Measurements from ENCODE around the gene PSMB11. TPM values are rescaled to one million over a fixed set of nuclear protein-coding genes. Genes with fewer than 3 reads are reported as not detected.

PSMB11 gene
- total and polyA plus RNA-seq, 2 donors (not counting 1 experiment from before 2014, with no cell fraction given): not detected

- POLR2A ChIA-PET: no interaction called here
- DNase-seq: no peak
- Histone ChIP-seq H3K4me1 (ENCODE audit: control insufficient read depth in 2 of 2, insufficient read depth in 2 of 2, low read length in 2 of 2) (no peaks in the 10 kb centered on the region), H3K27ac (ENCODE audit: low read length in 2 of 2) (no peak overlapping the region), H3K9ac (ENCODE audit: low read length) (no peak overlapping the region), H3K27me3 (replicated peaks in 1 of 4; ENCODE audit: control extremely low read depth in 1 of 4, control insufficient read depth in 3 of 4, insufficient read depth in 4 of 4, low read length in 3 of 4) (no peaks in the 10 kb centered on the region), H2AFZ (ENCODE audit: insufficient read depth, low read depth, low read length, poor library complexity, severe bottlenecking) (peak overlapping the region; percentile 54), H4K20me1 (ENCODE audit: control insufficient read depth, insufficient read depth, low read length, poor library complexity, severe bottlenecking) (no peaks in the 10 kb centered on the region), H3K9me3 (ENCODE audit: control extremely low read depth in 1 of 3, control insufficient read depth in 2 of 3, insufficient read depth in 1 of 3, low read length in 2 of 3) (no peaks in the 10 kb centered on the region), H3K4me3 (ENCODE audit: control extremely low read depth in 1 of 5, extremely low read depth in 1 of 5, insufficient read depth in 1 of 5, low read depth in 2 of 5, low read length in 4 of 5) (no peak overlapping the region), H3K79me2 (ENCODE audit: control insufficient read depth, insufficient read depth, low read length) (no peaks in the 10 kb centered on the region), H3K36me3 (replicated peaks in 1 of 2; ENCODE audit: control extremely low read depth in 1 of 2, control insufficient read depth in 1 of 2, extremely low read depth in 1 of 2, insufficient read depth in 2 of 2, low read length in 1 of 2) (no peaks in the 10 kb centered on the region), H3K4me2 (replicated peaks; ENCODE audit: low read depth, low read length, poor library complexity, severe bottlenecking) (no peak overlapping the region)
- CTCF ChIA-PET: interaction anchor here (1.5 to 2.0 kb wide), 2 partner anchors 15 to 29 kb away, joined by 4 to 7 read pairs; no protein-coding TSS in a partner anchor
- TF ChIP-seq EZH2 (IDR thresholded peaks at IDR 0.05; ENCODE audit: borderline replicate concordance, insufficient read depth, low read depth, low read length, poor library complexity, severe bottlenecking) (no peak), CTCF (IDR thresholded peaks at IDR 0.05) (no peak)
- Mint-ChIP-seq H3K4me1 (peaks cover 3% of the 10 kb centered on the region), H3K4me3 (no peak overlapping the region), H3K9me3 (ENCODE audit: insufficient read depth) (no peaks in the 10 kb centered on the region), H3K27me3 (no peaks in the 10 kb centered on the region), H3K27ac (no peak overlapping the region)
- 86% methylated on average over 2 of the region's 4 CpGs for WGBS (ENCODE audit: insufficient coverage)
- intact Hi-C loops (cut with micrococcal nuclease): no loop called here
- ATAC-seq (ENCODE audit: low read depth): no peak
Observed at GRCh38 chr14:23015618-23016017, 26.4 kb upstream of the PSMB11 start.

GRCh38 chr14:23017091-23017490 lies 24.9 kb upstream of the PSMB11 start:
- Histone ChIP-seq H3K4me1 (ENCODE audit: control insufficient read depth in 2 of 2, insufficient read depth in 2 of 2, low read length in 2 of 2) (no peaks in the 10 kb centered on the region), H3K9ac (ENCODE audit: low read length) (no peak overlapping the region), H3K36me3 (replicated peaks in 1 of 2; ENCODE audit: control extremely low read depth in 1 of 2, control insufficient read depth in 1 of 2, extremely low read depth in 1 of 2, insufficient read depth in 2 of 2, low read length in 1 of 2) (no peaks in the 10 kb centered on the region), H3K27ac (ENCODE audit: low read length in 2 of 2) (no peak overlapping the region), H2AFZ (ENCODE audit: insufficient read depth, low read depth, low read length, poor library complexity, severe bottlenecking) (no peak overlapping the region), H3K4me2 (replicated peaks; ENCODE audit: low read depth, low read length, poor library complexity, severe bottlenecking) (no peak overlapping the region), H3K27me3 (replicated peaks in 1 of 4; ENCODE audit: control extremely low read depth in 1 of 4, control insufficient read depth in 3 of 4, insufficient read depth in 4 of 4, low read length in 3 of 4) (no peaks in the 10 kb centered on the region), H3K79me2 (ENCODE audit: control insufficient read depth, insufficient read depth, low read length) (no peaks in the 10 kb centered on the region), H4K20me1 (ENCODE audit: control insufficient read depth, insufficient read depth, low read length, poor library complexity, severe bottlenecking) (no peaks in the 10 kb centered on the region), H3K9me3 (ENCODE audit: control extremely low read depth in 1 of 3, control insufficient read depth in 2 of 3, insufficient read depth in 1 of 3, low read length in 2 of 3) (no peaks in the 10 kb centered on the region), H3K4me3 (ENCODE audit: control extremely low read depth in 1 of 5, extremely low read depth in 1 of 5, insufficient read depth in 1 of 5, low read depth in 2 of 5, low read length in 4 of 5) (no peak overlapping the region)
- no peaks in the 10 kb centered on the region for H3K4me1 Mint-ChIP-seq
- 89% methylated on average over 5 of the region's 5 CpGs for WGBS (ENCODE audit: insufficient coverage)
- no peak for TF ChIP-seq EZH2 (IDR thresholded peaks at IDR 0.05; ENCODE audit: borderline replicate concordance, insufficient read depth, low read depth, low read length, poor library complexity, severe bottlenecking)
- TF ChIP-seq CTCF (IDR thresholded peaks at IDR 0.05): no peak
- H3K4me3 Mint-ChIP-seq: no peak overlapping the region
- H3K9me3 Mint-ChIP-seq (ENCODE audit: insufficient read depth): no peaks in the 10 kb centered on the region
- intact Hi-C loops (cut with micrococcal nuclease): no loop called here
- POLR2A ChIA-PET: interaction anchor here (1.0 kb wide), 1 partner anchor 9 kb away, joined by 4 read pairs; no protein-coding TSS in a partner anchor
- no peaks in the 10 kb centered on the region for H3K27me3 Mint-ChIP-seq
- DNase-seq (no peak), ATAC-seq (ENCODE audit: low read depth) (no peak)
- CTCF ChIA-PET: interaction anchor here (1.1 to 1.8 kb wide), 4 partner anchors 8 to 36 kb away, joined by 3 to 8 read pairs (median 4); no protein-coding TSS in a partner anchor
- no peak overlapping the region for H3K27ac Mint-ChIP-seq
